Left ventricle myocardium inferior (tissue), 1 donor: ENCODE measurements around the gene MRPL54. TPM values are rescaled to one million over a fixed set of nuclear protein-coding genes. Genes with fewer than 3 reads are reported as not detected.

Source experiments
- DNase-seq: peaks from one replicate; pipeline ENCODE4 v3.0.0-alpha.2; 2020
- H3K27ac ChIP-seq: fragments of 200-600 bp; replicated peaks from 2 replicates; pipeline ENCODE4 v1.8.0; 2021
- H3K27me3 ChIP-seq: fragments of 200-600 bp; 2 replicates; pipeline ENCODE4 v1.8.0; 2021; ENCODE audit warnings: low read depth
- H3K36me3 ChIP-seq: fragments of 200-600 bp; 2 replicates; pipeline ENCODE4 v1.8.0; 2021
- H3K4me1 ChIP-seq: fragments of 200-600 bp; 2 replicates; pipeline ENCODE4 v1.8.0; 2021
- H3K4me3 ChIP-seq: fragments of 200-600 bp; 2 replicates; pipeline ENCODE4 v1.8.0; 2021; ENCODE audit warnings: mild to moderate bottlenecking, moderate library complexity
- H3K9me3 ChIP-seq: fragments of 200-600 bp; replicated peaks from 2 replicates; pipeline ENCODE4 v1.8.0; 2021
- CTCF ChIP-seq: fragments of 200-600 bp; IDR thresholded peaks from 2 replicates; pipeline ENCODE4 v1.8.0; 2021; ENCODE audit warnings: antibody characterized with exemption, mild to moderate bottlenecking, borderline replicate concordance
- intact Hi-C: fragments of 100-400 bp; cut with micrococcal nuclease; formaldehyde crosslinking; loops from one replicate; pipeline ENCODE4 v1.11.0; 2022
- total RNA-seq: library from RNA; stranded (reverse); fragmentation: NEBNext Ultra II Directional; extraction: Animal tissue kit (Norgen Biotek cat#: 25700); gene quantifications from one replicate; pipeline ENCODE4 v1.2.1, GENCODE V29; 2021
- donor health status: DM: no; HTN: yes; CAD: no; lungs with severe emphysema.

MRPL54 gene
- total RNA-seq, 1 donor from 2014 or later, result 64.1 TPM

GRCh38 chr19:3745363-3746045, 17.0 kb upstream of the MRPL54 start:
- no peak for TF ChIP-seq CTCF
- intact Hi-C loops, result no loop called here
- Histone ChIP-seq H3K36me3 (peaks cover 9% of the 10 kb centered on the region), H3K9me3 (no peaks in the 10 kb centered on the region), H3K4me1 (no peaks in the 10 kb centered on the region), H3K27ac (no peak overlapping the region), H3K4me3 (no peak overlapping the region), H3K27me3 (peaks cover 19% of the 10 kb centered on the region)
- DNase-seq, result no peak

GRCh38 chr19:3746371-3747056, 16.0 kb upstream of the MRPL54 start:
- TF ChIP-seq CTCF, result no peak
- H3K4me3 ChIP-seq, result no peak overlapping the region
- no peak for DNase-seq
- no peaks in the 10 kb centered on the region for H3K4me1 ChIP-seq
- intact Hi-C loops, result no loop called here
- H3K36me3 ChIP-seq, result peaks cover 19% of the 10 kb centered on the region
- H3K9me3 ChIP-seq, result no peaks in the 10 kb centered on the region
- H3K27me3 ChIP-seq, result peaks cover 19% of the 10 kb centered on the region
- H3K27ac ChIP-seq, result no peak overlapping the region

GRCh38 chr19:3748965-3749364, 13.5 kb upstream of the MRPL54 start:
- no peak for TF ChIP-seq CTCF
- intact Hi-C loops, result no loop called here
- Histone ChIP-seq H3K27ac (no peak overlapping the region), H3K4me1 (no peaks in the 10 kb centered on the region), H3K9me3 (no peaks in the 10 kb centered on the region), H3K27me3 (peaks cover 19% of the 10 kb centered on the region), H3K36me3 (peaks cover 44% of the 10 kb centered on the region), H3K4me3 (no peak overlapping the region)
- DNase-seq, result no peak

GRCh38 chr19:3750211-3750610, 12.3 kb upstream of the MRPL54 start:
- Histone ChIP-seq H3K27me3 (peaks cover 19% of the 10 kb centered on the region), H3K9me3 (no peaks in the 10 kb centered on the region), H3K4me3 (no peak overlapping the region), H3K4me1 (no peaks in the 10 kb centered on the region), H3K36me3 (peaks cover 44% of the 10 kb centered on the region), H3K27ac (no peak overlapping the region)
- no peak for DNase-seq
- intact Hi-C loops, result no loop called here
- TF ChIP-seq CTCF, result no peak

GRCh38 chr19:3751236-3751635, 11.2 kb upstream of the MRPL54 start:
- no peak for DNase-seq
- peaks cover 44% of the 10 kb centered on the region for H3K36me3 ChIP-seq
- intact Hi-C loops, result no loop called here

More at GRCh38 chr19:3751236-3751635, 11.2 kb upstream of the MRPL54 start:
- Histone ChIP-seq H3K9me3 (no peaks in the 10 kb centered on the region), H3K27me3 (peaks cover 10% of the 10 kb centered on the region), H3K4me1 (no peaks in the 10 kb centered on the region), H3K27ac (no peak overlapping the region), H3K4me3 (no peak overlapping the region)
- TF ChIP-seq CTCF, result no peak
